DOHH2 (cell line): ENCODE results near the gene ECEL1.

Experiments
- CTCF ChIP-seq: fragments of 200-600 bp; sonication (generic); IDR thresholded peaks from one replicate; pipeline ENCODE4 v1.5.1; 2014; ENCODE audit warnings: antibody characterized with exemption, mild to moderate bottlenecking, low read depth, low read length; ENCODE audit not compliant: poor library complexity, severe bottlenecking
- EZH2phosphoT487 ChIP-seq: fragments of 200-600 bp; sonication (generic); IDR thresholded peaks from 2 replicates; pipeline ENCODE4 v1.6.1; 2017; ENCODE audit warnings: borderline replicate concordance, mild to moderate bottlenecking, antibody characterized with exemption, low read length, moderate library complexity, mixed read lengths

GRCh38 chr2:232525791-232526371 lies 38.2 kb upstream of the ECEL1 start, which contains the start of gene CHRND:
- TF ChIP-seq CTCF (no peak), EZH2phosphoT487 (no peak)
